K562 (cell line): ENCODE measurements around the gene GRIP1. TPM values are rescaled to one million over a fixed set of nuclear protein-coding genes. Genes with fewer than 3 reads are reported as not detected.

Experiments
- ATAC-seq: fragments of 200-7000 bp; cut with Tn5 transposase; 3 replicates; pipeline ENCODE4 v1.9.1; 2020; ENCODE audit warnings: moderate library complexity
- BruUV-seq: library from RNA; stranded (reverse); fragments of 400-500 nt; replicated peaks from 2 replicates; lab custom pipeline; 2021; lab: Mats Ljungman, UMichigan
- CTCF ChIA-PET: fragments of 300-600 bp; formaldehyde crosslinking; extraction: SDS; loops from one replicate; lab custom pipeline; 2021; ENCODE audit warnings: low intra/inter-chr PET ratio; lab: Yijun Ruan, JAX
- POLR2A ChIA-PET: fragments of 300-600, 350-650 bp; sonication (Branson Sonifier 250); formaldehyde crosslinking; extraction: SDS; loops from one replicate; lab custom pipeline; 2021; ENCODE audit warnings: antibody characterized with exemption, inconsistent platforms; lab: Yijun Ruan, JAX
- DNase-seq, 4 experiments: peaks; one replicate each; pipeline versions ENCODE4 v3.0.0 to v3.0.0-alpha.2; 2011 to 2018; ENCODE audit warnings: low spot score in 3 of 4, mixed read lengths in 3 of 4; ENCODE audit errors: extremely low read depth in 1 of 4
- FAIRE-seq: peaks from 2 replicates; lab custom pipeline; 2011; peaks lifted over from hg19 to GRCh38; lab: Jason Lieb, UNC
- H2AFZ ChIP-seq: 2 replicates; pipeline ENCODE4 v1.6.0; 2011; ENCODE audit warnings: low read depth, low read length, control low read depth, inconsistent platforms
- H3K27ac ChIP-seq: fragments of 200-600 bp; 3 replicates; pipeline ENCODE4 v1.8.0; 2011; ENCODE audit warnings: low read depth, mild to moderate bottlenecking, control low read depth, inconsistent platforms, low read length, moderate library complexity, mixed read lengths; ENCODE audit errors: extremely low read depth
- H3K27me3 ChIP-seq, 2 experiments: fragments of 300-600 bp in 1 of 2; 2 replicates in 1 of 2; 3 replicates in 1 of 2; pipeline versions ENCODE4 v1.6.0 to v1.8.0; 2011; ENCODE audit warnings: inconsistent platforms in 2 of 2, low read length in 2 of 2, mild to moderate bottlenecking in 1 of 2, mixed read lengths in 1 of 2, moderate library complexity in 1 of 2; ENCODE audit not compliant: control insufficient read depth in 2 of 2, insufficient read depth in 2 of 2
- H3K36me3 ChIP-seq: fragments of 300-600 bp; 3 replicates; pipeline ENCODE4 v1.8.0; 2011; ENCODE audit warnings: mild to moderate bottlenecking, low read length, inconsistent platforms; ENCODE audit not compliant: control insufficient read depth, insufficient read depth
- H3K4me1 ChIP-seq, 2 experiments: fragments of 200-600 bp in 1 of 2; replicated peaks in 1 of 2; 2 replicates in 1 of 2; 3 replicates in 1 of 2; pipeline versions ENCODE4 v1.5.1 to v1.8.0; 2011; ENCODE audit warnings: inconsistent platforms in 2 of 2, low read length in 2 of 2, mild to moderate bottlenecking in 1 of 2, mixed read lengths in 1 of 2, moderate library complexity in 1 of 2; ENCODE audit not compliant: control insufficient read depth in 2 of 2, insufficient read depth in 2 of 2
- H3K4me2 ChIP-seq: 2 replicates; pipeline ENCODE4 v1.6.1; 2011; ENCODE audit warnings: low read length, control low read depth, inconsistent platforms, mixed read lengths; ENCODE audit not compliant: insufficient read depth
- H3K4me3 ChIP-seq: fragments of 200-600 bp; sonication (generic), shearing (Covaris generic); 2 replicates; pipeline ENCODE4 v1.5.1; 2016; ENCODE audit warnings: control low read depth, inconsistent platforms
- H3K79me2 ChIP-seq: fragments of 200-600 bp; 3 replicates; pipeline ENCODE4 v1.8.0; 2011; ENCODE audit warnings: low read length, inconsistent platforms; ENCODE audit not compliant: control insufficient read depth, insufficient read depth
- H3K9ac ChIP-seq, 2 experiments: 2 replicates each; pipeline versions ENCODE4 v1.6.0 to v1.6.1; 2011; ENCODE audit warnings: low read depth in 2 of 2, low read length in 2 of 2, control low read depth in 1 of 2, inconsistent platforms in 1 of 2, mild to moderate bottlenecking in 1 of 2, mixed read lengths in 1 of 2; ENCODE audit not compliant: insufficient read depth in 1 of 2
- H3K9me1 ChIP-seq: one replicate; pipeline ENCODE4 v1.6.0; 2011; ENCODE audit warnings: inconsistent platforms, mild to moderate bottlenecking, low read length, moderate library complexity; ENCODE audit not compliant: control insufficient read depth, insufficient read depth
- H3K9me3 ChIP-seq: replicated peaks from 2 replicates; pipeline ENCODE4 v1.5.1; 2011; ENCODE audit warnings: low read depth, low read length, inconsistent platforms; ENCODE audit not compliant: control insufficient read depth, insufficient read depth
- H4K20me1 ChIP-seq: replicated peaks from 2 replicates; pipeline ENCODE4 v1.6.1; 2011; ENCODE audit warnings: low read length, inconsistent platforms, mixed read lengths; ENCODE audit not compliant: control insufficient read depth, insufficient read depth
- CC2D1A ChIP-seq: fragments of 450-650 bp; IDR thresholded peaks from 2 replicates; pipeline ENCODE4 v1.6.1; 2017; ENCODE audit warnings: mild to moderate bottlenecking
- RBM25 ChIP-seq: fragments of 200-400 bp; formaldehyde crosslinking; IDR thresholded peaks from 2 replicates; pipeline ENCODE4 v1.6.1; 2018; ENCODE audit warnings: low read length, low read depth, moderate library complexity; ENCODE audit not compliant: severe bottlenecking
- YBX1 ChIP-seq: fragments of 450-650 bp; IDR thresholded peaks from 2 replicates; pipeline ENCODE4 v1.7.1; 2016; ENCODE audit warnings: mild to moderate bottlenecking
- ZBTB5 ChIP-seq: fragments of 450-650 bp; IDR thresholded peaks from 2 replicates; pipeline ENCODE4 v1.6.1; 2017; ENCODE audit warnings: antibody characterized with exemption
- ZNF766 ChIP-seq: fragments of 200-800 bp; sonication (Bioruptor generic); conservative IDR thresholded peaks from 2 replicates; pipeline ENCODE4 v1.6.1; 2016; ENCODE audit warnings: missing genetic modification characterization, missing compliant biosample characterization
- WGBS: fragments of 100-300 bp; shearing (Covaris generic); methylation state at CpG from one replicate; pipeline ENCODE4 v1.1.6; 2016; ENCODE audit warnings: low coverage, mixed read lengths; ENCODE audit not compliant: insufficient coverage; ENCODE audit errors: missing lambda C conversion rate; 5-methylcytosine and 5-hydroxymethylcytosine counted together
- in situ Hi-C: fragments of 300-500 bp; cut with MboI; formaldehyde crosslinking; loops from 4 replicates; pipeline ENCODE4 v1.15.0; 2018; ENCODE audit warnings: inconsistent platforms, mixed read lengths
- intact Hi-C: fragments of 100-400 bp; cut with micrococcal nuclease; formaldehyde crosslinking; loops from 2 replicates; pipeline ENCODE4 v1.14.2; 2022
- polyA plus RNA-seq, 8 experiments: library from polyadenylated mRNA; depleted of rRNA in 4 of 8; stranded (reverse) in 5 of 8; unstranded in 3 of 8; fragments of >200 nt; fragmentation: Nextera tagmentation in 2 of 8; fragmentation: Illumina TruSeq in 1 of 8; extraction: Ambion mirVana in 2 of 8; extraction: Trizol in 1 of 8; gene quantifications; 2 replicates each; pipeline versions ENCODE4 v1.2.1 to v1.2.3, GENCODE V29; 2011 to 2014; ENCODE audit warnings: inconsistent platforms in 1 of 8, missing spikeins in 1 of 8
- total RNA-seq, 7 experiments: library from RNA; depleted of rRNA in 6 of 7; stranded (reverse); fragments of >200 nt in 6 of 7; fragmentation: Illumina TruSeq in 2 of 7; extraction: Trizol in 2 of 7; gene quantifications; 2 replicates each; pipeline versions ENCODE4 v1.2.1 to v1.2.3, GENCODE V29; 2011 to 2021; ENCODE audit warnings: low replicate concordance in 1 of 7

Gene GRIP1
- total and polyA plus RNA-seq, 9 of the 15 experiments (the other 6 are each of a cell fraction or from before 2014, with no cell fraction given): 0.28 to 1.2 (median 0.45) TPM

GRCh38 chr12:66493819-66494218 is 185.1 kb downstream of the GRIP1 start:
- H2AFZ ChIP-seq: no peak overlapping the region
- FAIRE-seq: no peak
- BruUV-seq: no TSS peak
- H3K4me3 ChIP-seq: no peak overlapping the region
- no peak for ATAC-seq
- no peak overlapping the region for H3K9ac ChIP-seq
- DNase-seq: no peak
- intact Hi-C loops (no loop called here), in situ Hi-C loops (no loop called here)
- no peaks in the 10 kb centered on the region for H3K79me2 ChIP-seq
- H3K9me1 ChIP-seq: no peaks in the 10 kb centered on the region
- H3K36me3 ChIP-seq: no peaks in the 10 kb centered on the region
- no peaks in the 10 kb centered on the region for H4K20me1 ChIP-seq
- CTCF ChIA-PET: no interaction called here
- no peaks in the 10 kb centered on the region for H3K4me1 ChIP-seq
- H3K27ac ChIP-seq: no peak overlapping the region
- no peak overlapping the region for H3K4me2 ChIP-seq
- TF ChIP-seq ZBTB5: no peak
- no peak for TF ChIP-seq YBX1
- no peak for TF ChIP-seq RBM25
- H3K9me3 ChIP-seq: no peaks in the 10 kb centered on the region
- POLR2A ChIA-PET: no interaction called here
- H3K27me3 ChIP-seq: peaks cover 0 to 4% of the 10 kb centered on the region in 2 experiments; a peak in 1 of 5 replicates

- CTCF ChIA-PET: no interaction called here
- no TSS peak for BruUV-seq
Measured at GRCh38 chr12:66491853-66492252, 187.0 kb downstream of the GRIP1 start.

More at GRCh38 chr12:66491853-66492252, 187.0 kb downstream of the GRIP1 start:
- 4% methylated on average over 2 of the region's 3 CpGs for WGBS
- Histone ChIP-seq H3K9ac (no peak overlapping the region), H3K9me1 (no peaks in the 10 kb centered on the region), H3K27ac (no peak overlapping the region), H3K36me3 (no peaks in the 10 kb centered on the region), H3K4me1 (no peaks in the 10 kb centered on the region), H3K4me2 (no peak overlapping the region), H2AFZ (no peak overlapping the region), H3K4me3 (no peak overlapping the region), H4K20me1 (no peaks in the 10 kb centered on the region), H3K79me2 (no peaks in the 10 kb centered on the region), H3K27me3 (peaks cover 0 to 4% of the 10 kb centered on the region in 2 experiments; a peak in 1 of 5 replicates), H3K9me3 (no peaks in the 10 kb centered on the region)
- no peak for TF ChIP-seq CC2D1A
- no peak for TF ChIP-seq ZNF766
- ATAC-seq (no peak), DNase-seq (no peak), FAIRE-seq (no peak)
- intact Hi-C loops (no loop called here), in situ Hi-C loops (no loop called here)
- POLR2A ChIA-PET: no interaction called here
